Stimulated activated CD4-positive, alpha-beta T cell treated with anti-CD3 and anti-CD28 coated beads, Interleukin-4, amount 100 ng/mL, for 48 hours (primary cell): ENCODE measurements around the gene PSMA3.

Source experiments
- DNase-seq, 2 donors: peaks; one replicate each; pipeline ENCODE4 v3.0.0-alpha.2; 2020; ENCODE audit warnings: low read depth in 2 of 2

PSMA3 gene

GRCh38 chr14:58272588-58273372 is 28.1 kb downstream of the PSMA3 start:
- DNase-seq: no peak

GRCh38 chr14:58274881-58275280 is 30.2 kb downstream of the PSMA3 start:
- no peak for DNase-seq

DNA sequence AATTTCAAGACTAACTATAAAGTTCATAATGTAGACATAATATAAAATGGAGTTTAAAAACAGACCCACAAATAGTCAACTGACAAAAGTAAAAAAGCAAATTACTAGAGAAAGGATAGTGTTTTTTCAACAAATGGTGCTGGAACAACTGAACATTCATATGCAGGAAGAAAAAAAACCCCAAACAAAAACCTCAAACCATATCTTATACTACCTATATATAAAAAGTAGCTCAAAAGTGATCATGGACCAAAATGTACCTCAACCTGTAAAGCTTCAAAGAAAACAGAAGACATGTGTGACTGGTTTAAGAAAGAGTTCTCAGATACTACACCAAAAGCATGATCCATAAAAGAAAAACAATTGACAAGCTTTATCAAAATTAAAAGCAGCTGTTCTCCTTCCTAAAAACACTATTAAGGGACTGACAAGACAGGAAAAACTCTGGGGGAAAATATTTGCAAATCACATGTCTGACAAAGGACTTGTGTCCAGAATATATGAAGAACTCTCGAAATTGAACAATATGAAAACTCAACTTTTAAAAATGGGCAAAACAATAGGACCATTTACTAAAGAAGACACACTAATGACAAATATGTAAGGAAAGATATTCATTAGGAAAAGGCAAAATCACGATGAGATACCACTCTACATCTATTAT is 31.0 kb downstream of the PSMA3 start:
- DNase-seq: no peak

DNA sequence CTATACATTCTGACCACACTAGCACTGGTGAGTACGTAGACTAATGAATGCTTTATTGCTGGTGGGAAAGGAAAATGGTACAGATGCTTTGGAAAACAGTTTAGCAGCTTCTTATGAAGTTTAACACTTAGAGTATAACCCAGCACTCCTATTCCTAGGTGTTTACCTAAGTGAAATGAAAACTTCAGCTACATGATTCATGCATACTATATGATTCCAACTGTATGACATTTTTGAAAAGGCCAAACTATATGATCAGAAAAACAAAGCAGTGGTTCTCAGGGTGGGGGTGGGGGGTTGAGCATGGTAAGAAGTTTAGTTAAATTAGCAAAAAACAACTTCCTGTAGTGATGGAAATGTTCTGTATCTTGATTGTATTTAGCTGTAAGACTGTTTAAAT is 31.6 kb downstream of the PSMA3 start:
- no peak for DNase-seq

DNA sequence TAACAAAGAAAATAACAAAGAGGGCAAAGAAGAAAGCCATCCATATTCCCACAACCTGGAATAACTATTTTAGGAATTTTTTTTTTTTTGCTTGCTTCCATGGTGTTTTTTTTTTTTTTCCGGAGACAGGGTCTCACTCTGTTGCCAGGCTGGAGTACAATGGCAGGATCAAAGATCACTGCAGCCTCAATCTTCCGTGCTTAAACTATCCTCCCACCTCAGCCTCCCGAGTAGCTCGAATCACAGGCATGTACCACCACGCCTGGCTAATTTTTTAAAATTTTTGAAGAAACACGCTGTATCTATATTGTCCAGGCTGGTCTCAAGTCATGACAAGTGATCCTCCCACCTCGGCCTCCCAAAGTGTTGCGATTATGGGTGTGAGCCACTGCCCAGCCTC is 33.5 kb downstream of the PSMA3 start:
- no peak for DNase-seq

- no peak for DNase-seq
These were observed 36.5 kb downstream of the PSMA3 start for GRCh38 chr14:58280954-58281787.

GRCh38 chr14:58281969-58282368 is 37.3 kb downstream of the PSMA3 start:
- no peak for DNase-seq

DNA sequence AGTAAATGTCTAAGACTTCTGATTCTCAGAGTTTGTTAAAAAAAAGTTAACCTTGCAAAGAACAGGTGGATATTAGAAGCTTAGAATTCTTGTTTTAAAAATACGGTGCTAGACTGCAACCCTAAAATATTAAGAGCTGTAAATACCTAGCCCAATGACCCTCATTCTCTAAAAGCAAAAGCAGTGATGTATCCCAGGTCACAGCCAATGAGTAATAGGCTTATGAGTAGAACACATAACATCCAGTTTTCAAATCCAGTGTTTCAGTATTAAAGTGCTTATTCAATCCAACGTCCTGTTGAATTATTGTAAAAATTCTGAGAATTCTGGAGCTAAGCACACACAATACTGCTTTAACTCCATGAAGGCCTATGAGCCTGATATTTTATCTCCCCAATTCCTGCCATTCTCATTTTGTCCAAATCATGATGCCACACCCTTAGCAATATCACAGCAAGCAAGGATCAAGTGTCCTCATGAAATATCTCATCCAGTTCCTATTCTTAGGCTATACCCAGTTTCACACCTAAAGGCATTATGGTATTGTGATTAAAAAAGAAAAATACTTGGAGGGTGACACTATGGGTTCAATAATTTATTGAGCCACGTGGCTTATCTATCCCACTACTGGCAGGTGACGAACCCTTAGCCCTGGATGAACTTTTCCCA is 38.4 kb downstream of the PSMA3 start:
- no peak for DNase-seq

DNA sequence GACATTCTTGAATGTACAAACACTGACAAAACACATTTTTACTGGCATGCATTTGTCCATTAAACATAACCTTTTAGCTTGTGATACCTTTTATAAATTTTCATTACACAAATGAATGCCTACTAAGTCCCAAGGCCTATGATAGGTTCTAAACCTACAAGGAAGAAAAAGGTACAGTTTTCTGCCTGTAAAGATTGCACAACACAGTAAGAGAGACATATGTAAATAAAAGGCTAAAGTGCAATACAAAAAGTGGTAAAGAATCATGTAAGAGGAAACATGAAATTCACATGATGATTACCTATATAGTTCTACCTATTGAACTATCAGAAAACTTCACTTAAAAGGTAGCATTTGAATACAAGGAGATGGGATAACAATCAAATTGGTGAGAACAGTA is 39.1 kb downstream of the PSMA3 start:
- no peak for DNase-seq

- DNase-seq: no peak
These were observed 40.5 kb downstream of the PSMA3 start for GRCh38 chr14:58285132-58285531.

- DNase-seq: no peak
These were observed 43.0 kb downstream of the PSMA3 start for GRCh38 chr14:58287607-58288042.

DNA sequence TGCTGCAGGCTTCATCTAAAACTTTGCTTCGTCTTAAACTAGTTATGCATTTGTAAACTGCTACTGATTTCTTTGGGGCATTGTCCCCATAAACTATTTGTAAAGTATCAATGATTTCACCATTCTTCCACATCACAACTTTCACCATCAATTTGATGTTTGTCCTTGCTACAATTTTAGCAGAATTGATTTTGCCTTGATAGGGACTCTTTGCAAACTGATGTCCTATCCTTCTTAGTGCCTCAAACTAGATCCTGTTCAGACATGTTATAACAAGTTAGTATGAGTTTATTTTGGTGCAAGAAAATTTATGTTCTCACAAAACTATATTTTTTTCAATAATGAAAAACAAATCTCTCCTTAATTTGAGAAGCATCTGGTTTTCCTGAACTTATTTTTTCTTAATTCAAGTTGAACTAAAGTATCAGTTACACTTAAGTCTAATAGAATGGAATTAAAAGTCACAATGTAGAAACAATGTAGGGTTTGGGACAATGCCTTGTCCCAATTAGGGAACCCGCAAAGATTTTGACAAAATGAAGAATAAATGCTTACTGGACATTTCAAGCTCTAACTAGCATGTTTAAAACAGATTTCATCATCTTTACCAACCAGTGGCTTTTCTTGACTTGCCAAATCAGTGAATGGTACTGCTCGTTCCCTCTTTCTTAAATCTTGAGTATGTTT is 43.6 kb downstream of the PSMA3 start:
- DNase-seq: no peak

GRCh38 chr14:58291646-58292045 is 47.0 kb downstream of the PSMA3 start:
- no peak for DNase-seq

GRCh38 chr14:58292187-58292586 is 47.5 kb downstream of the PSMA3 start:
- DNase-seq: no peak

- DNase-seq: no peak
These were observed 49.6 kb downstream of the PSMA3 start for GRCh38 chr14:58294201-58294600.

DNA sequence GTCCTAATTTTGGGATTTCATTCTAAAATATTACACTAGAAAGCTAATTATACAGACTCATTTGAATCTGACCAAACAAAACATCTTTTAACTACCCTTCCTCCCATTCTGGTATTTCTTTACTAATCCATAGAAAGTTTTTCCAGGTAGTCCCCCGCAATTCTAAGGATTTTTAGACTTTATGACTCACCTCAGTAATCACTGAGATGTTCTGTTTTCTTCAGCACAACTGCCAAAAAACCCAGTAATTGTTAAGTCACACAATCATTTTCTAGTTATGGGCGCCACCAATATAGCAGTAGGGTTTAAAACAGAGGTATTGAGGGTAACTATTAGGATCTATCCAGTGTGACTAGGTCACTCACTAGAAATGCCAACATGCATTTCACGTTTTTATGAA is 52.1 kb downstream of the PSMA3 start:
- DNase-seq: no peak

DNA sequence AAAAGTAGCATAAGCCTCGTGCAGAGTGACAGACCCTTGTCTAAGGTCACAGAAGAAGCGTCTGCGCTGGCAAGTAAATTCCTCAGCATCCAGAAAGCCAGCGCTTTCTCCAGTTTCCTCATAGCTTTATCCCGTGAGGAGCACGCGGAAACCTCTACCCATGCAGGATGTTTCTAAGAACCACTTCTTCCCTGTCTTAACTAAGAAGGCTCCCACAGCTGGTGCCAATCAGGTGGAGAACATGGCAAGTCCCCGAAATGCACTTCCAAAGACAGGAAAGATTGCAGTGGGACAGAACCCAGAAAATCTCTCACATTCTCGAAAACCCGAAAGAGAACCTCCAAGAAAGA is 52.7 kb downstream of the PSMA3 start:
- DNase-seq: no peak

GRCh38 chr14:58297762-58298476 is 53.3 kb downstream of the PSMA3 start:
- peak; percentile 94 to 98 for DNase-seq

GRCh38 chr14:58298477-58299400 is 54.1 kb downstream of the PSMA3 start, which contains the start of gene ARID4A:
Gene ARID4A (plus strand): TSS chr14:58298555. CDS start chr14:58299855, 1,300 bp downstream.
- peak; percentile 54 to 74 for DNase-seq
